ENCODE data around the gene ARHGAP44. TPM values are rescaled to one million over a fixed set of nuclear protein-coding genes. Genes with fewer than 3 reads are reported as not detected.

The ARHGAP44 gene
- total RNA-seq, 1 experiment from 2014 or later: 9.9 TPM

DNA sequence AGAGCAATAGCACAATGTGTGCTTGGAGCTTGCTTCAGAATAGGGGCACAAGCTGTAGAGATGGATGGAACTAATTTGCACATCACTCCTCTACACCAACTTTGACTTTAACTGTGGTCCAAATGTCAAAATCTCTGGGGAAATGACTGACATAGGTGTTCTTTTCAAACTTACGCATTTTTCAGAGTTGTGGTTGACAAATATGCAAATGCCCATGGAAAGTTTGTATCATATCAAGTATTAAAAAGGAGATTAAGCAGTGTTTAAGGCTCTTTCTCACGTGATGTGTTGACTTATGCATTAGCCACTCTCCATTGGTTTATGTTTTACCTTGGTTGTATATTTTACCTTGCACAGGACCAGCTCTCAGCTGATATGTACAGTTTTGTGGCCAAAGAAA, 151.4 kb downstream of the ARHGAP44 start:
- Histone ChIP-seq H3K18ac (ENCODE audit: insufficient read length, low read depth, low read length) (no peak overlapping the region), H3K4ac (ENCODE audit: low read depth, low read length) (no peak overlapping the region), H3K9ac (ENCODE audit: extremely low read depth, insufficient read length, low read length) (no peak overlapping the region), H3K27ac (ENCODE audit: insufficient read length, low read depth, low read length) (no peak overlapping the region), H2BK20ac (ENCODE audit: low read depth, low read length, poor library complexity, severe bottlenecking) (no peak overlapping the region), H3K27me3 (ENCODE audit: insufficient read depth, low read length) (no peaks in the 10 kb centered on the region), H2BK15ac (ENCODE audit: low read depth, low read length) (no peak overlapping the region), H2BK12ac (ENCODE audit: insufficient read length, low read depth, low read length) (no peak overlapping the region), H3K79me1 (ENCODE audit: insufficient read depth, low read depth, low read length, poor library complexity, severe bottlenecking) (no peaks in the 10 kb centered on the region), H4K20me1 (ENCODE audit: control insufficient read depth, insufficient read depth, insufficient read length) (no peaks in the 10 kb centered on the region), H2BK120ac (ENCODE audit: low read depth, low read length, poor library complexity, severe bottlenecking) (no peak overlapping the region), H3K56ac (ENCODE audit: insufficient read length, low read depth, low read length) (no peak overlapping the region), H3K14ac (ENCODE audit: insufficient read depth, low read length) (no peak overlapping the region), H2AFZ (ENCODE audit: low read length) (no peak overlapping the region), H4K8ac (replicated peaks; ENCODE audit: insufficient read length, low read depth, low read length) (no peak overlapping the region), H3K4me1 (ENCODE audit: insufficient read depth, low read length) (no peaks in the 10 kb centered on the region), H3K79me2 (ENCODE audit: insufficient read depth, low read length) (no peaks in the 10 kb centered on the region), H2AK5ac (ENCODE audit: insufficient read length, low read length) (no peak overlapping the region), H3K9me3 (ENCODE audit: control insufficient read depth, low read depth, low read length) (no peaks in the 10 kb centered on the region), H3K23me2 (ENCODE audit: insufficient read length, low read depth, low read length, poor library complexity, severe bottlenecking) (no peaks in the 10 kb centered on the region), H3K4me2 (ENCODE audit: insufficient read depth, insufficient read length, low read length) (no peak overlapping the region), H4K5ac (ENCODE audit: insufficient read length, low read depth, low read length) (no peak overlapping the region), H2BK5ac (ENCODE audit: insufficient read length, low read length) (no peak overlapping the region), H4K91ac (ENCODE audit: insufficient read length, low read depth, low read length) (no peak overlapping the region), H3T11ph (ENCODE audit: low read length) (no peak overlapping the region), H3K23ac (ENCODE audit: insufficient read length, low read depth, low read length) (no peak overlapping the region)
- Mint-ChIP-seq H3K4me1 (no peaks in the 10 kb centered on the region), H3K9me3 (peaks cover 3 to 4% of the 10 kb centered on the region in 2 experiments; a peak in 4 of 5 replicates), H3K4me3 (no peak overlapping the region), H3K27ac (no peak overlapping the region), H3K27me3 (ENCODE audit: low read depth) (no peaks in the 10 kb centered on the region), H3K36me3 (ENCODE audit: insufficient read depth in 1 of 3, low read depth in 3 of 3) (peaks cover 14 to 45% (median 28%) of the 10 kb centered on the region in 3 experiments)
- no CpG with 5 or more reads among the region's 2 CpGs for WGBS (ENCODE audit: extremely low coverage, insufficient read length, low lambda C conversion rate)
- no peak for DNase-seq
- TF ChIP-seq, protein P1, sequence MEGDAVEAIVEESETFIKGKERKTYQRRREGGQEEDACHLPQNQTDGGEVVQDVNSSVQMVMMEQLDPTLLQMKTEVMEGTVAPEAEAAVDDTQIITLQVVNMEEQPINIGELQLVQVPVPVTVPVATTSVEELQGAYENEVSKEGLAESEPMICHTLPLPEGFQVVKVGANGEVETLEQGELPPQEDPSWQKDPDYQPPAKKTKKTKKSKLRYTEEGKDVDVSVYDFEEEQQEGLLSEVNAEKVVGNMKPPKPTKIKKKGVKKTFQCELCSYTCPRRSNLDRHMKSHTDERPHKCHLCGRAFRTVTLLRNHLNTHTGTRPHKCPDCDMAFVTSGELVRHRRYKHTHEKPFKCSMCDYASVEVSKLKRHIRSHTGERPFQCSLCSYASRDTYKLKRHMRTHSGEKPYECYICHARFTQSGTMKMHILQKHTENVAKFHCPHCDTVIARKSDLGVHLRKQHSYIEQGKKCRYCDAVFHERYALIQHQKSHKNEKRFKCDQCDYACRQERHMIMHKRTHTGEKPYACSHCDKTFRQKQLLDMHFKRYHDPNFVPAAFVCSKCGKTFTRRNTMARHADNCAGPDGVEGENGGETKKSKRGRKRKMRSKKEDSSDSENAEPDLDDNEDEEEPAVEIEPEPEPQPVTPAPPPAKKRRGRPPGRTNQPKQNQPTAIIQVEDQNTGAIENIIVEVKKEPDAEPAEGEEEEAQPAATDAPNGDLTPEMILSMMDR (conservative IDR thresholded peaks at IDR 0.05): no peak
